GM18526 (cell line): ENCODE measurements around the gene ATXN10.

Source experiments
- POLR2A ChIP-seq: IDR thresholded peaks from 3 replicates; pipeline ENCODE4 v1.6.1; 2011; ENCODE audit not compliant: insufficient read length; ENCODE audit errors: extremely low read depth

ATXN10 gene

GRCh38 chr22:45709866-45710265 lies 38.2 kb downstream of the ATXN10 start:
- no peak for TF ChIP-seq POLR2A

- TF ChIP-seq POLR2A = no peak
Measured at GRCh38 chr22:45710469-45710868, 38.8 kb downstream of the ATXN10 start.

- no peak for TF ChIP-seq POLR2A
Measured at GRCh38 chr22:45717789-45718188, 46.2 kb downstream of the ATXN10 start.

- TF ChIP-seq POLR2A = no peak
Measured at GRCh38 chr22:45718391-45718790, 46.8 kb downstream of the ATXN10 start.

- no peak for TF ChIP-seq POLR2A
Measured at GRCh38 chr22:45720839-45721378, 49.3 kb downstream of the ATXN10 start.

GRCh38 chr22:45722006-45722405 lies 50.4 kb downstream of the ATXN10 start:
- no peak for TF ChIP-seq POLR2A

- no peak for TF ChIP-seq POLR2A
Measured at GRCh38 chr22:45726081-45726480, 54.4 kb downstream of the ATXN10 start.

- no peak for TF ChIP-seq POLR2A
Measured at GRCh38 chr22:45731041-45731797, 59.6 kb downstream of the ATXN10 start.

- no peak for TF ChIP-seq POLR2A
Measured at GRCh38 chr22:45731798-45732495, 60.3 kb downstream of the ATXN10 start.

GRCh38 chr22:45735273-45735672 lies 63.6 kb downstream of the ATXN10 start:
- TF ChIP-seq POLR2A = no peak

- TF ChIP-seq POLR2A = no peak
Measured at GRCh38 chr22:45738206-45738605, 66.6 kb downstream of the ATXN10 start.

- TF ChIP-seq POLR2A = no peak
Measured at GRCh38 chr22:45740236-45740635, 68.6 kb downstream of the ATXN10 start.

- no peak for TF ChIP-seq POLR2A
Measured at GRCh38 chr22:45742866-45743450, 71.3 kb downstream of the ATXN10 start.

GRCh38 chr22:45743687-45744086 lies 72.1 kb downstream of the ATXN10 start:
- TF ChIP-seq POLR2A = no peak

GRCh38 chr22:45744442-45744841 lies 72.8 kb downstream of the ATXN10 start:
- no peak for TF ChIP-seq POLR2A

GRCh38 chr22:45750626-45751025 lies 79.0 kb downstream of the ATXN10 start:
- no peak for TF ChIP-seq POLR2A
